HepG2 (cell line): ENCODE results near the gene VANGL2. TPM values are rescaled to one million over a fixed set of nuclear protein-coding genes. Genes with fewer than 3 reads are reported as not detected.

Source experiments
- ATAC-seq: fragments of 200-7000 bp; cut with Tn5 transposase; 3 replicates; pipeline ENCODE4 v1.9.1; 2020; ENCODE audit warnings: mild to moderate bottlenecking, moderate library complexity
- BruUV-seq: library from RNA; stranded (reverse); fragments of 400-500 nt; replicated peaks from 2 replicates; lab custom pipeline; 2021; lab: Mats Ljungman, UMichigan
- CTCF ChIA-PET: fragments of 300-600 bp; formaldehyde crosslinking; extraction: SDS; loops from one replicate; lab custom pipeline; 2021; ENCODE audit warnings: low total read pairs, inconsistent platforms, low intra/inter-chr PET ratio; lab: Yijun Ruan, JAX
- POLR2A ChIA-PET: fragments of 350-600 bp; sonication (Branson Sonifier 250); formaldehyde crosslinking; loops from one replicate; lab custom pipeline; 2020; ENCODE audit warnings: antibody characterized with exemption, inconsistent platforms; lab: Yijun Ruan, JAX
- DNase-seq: peaks from one replicate; pipeline ENCODE4 v3.0.0-alpha.2; 2015; ENCODE audit warnings: low spot score
- FAIRE-seq: peaks from 3 replicates; lab custom pipeline; 2011; peaks lifted over from hg19 to GRCh38; lab: Jason Lieb, UNC
- H2AFZ ChIP-seq: one replicate; pipeline ENCODE4 v1.6.1; 2011; ENCODE audit warnings: low read length, inconsistent platforms
- H3K27ac ChIP-seq: fragments of 300-600 bp; 3 replicates; pipeline ENCODE4 v1.8.0; 2011; ENCODE audit warnings: mixed run types, mild to moderate bottlenecking, mixed read lengths, low read length, inconsistent platforms; ENCODE audit not compliant: insufficient read depth; ENCODE audit errors: extremely low read length
- H3K27me3 ChIP-seq, 2 experiments: fragments of 200-600 bp in 1 of 2; 2 replicates in 1 of 2; 3 replicates in 1 of 2; pipeline versions ENCODE4 v1.6.0 to v1.8.0; 2011; ENCODE audit warnings: low read length in 2 of 2, mild to moderate bottlenecking in 2 of 2, moderate library complexity in 2 of 2, inconsistent platforms in 1 of 2; ENCODE audit not compliant: insufficient read depth in 2 of 2, control insufficient read depth in 1 of 2
- H3K36me3 ChIP-seq, 2 experiments: fragments of 200-600 bp in 1 of 2; replicated peaks in 1 of 2; 2 replicates in 1 of 2; 3 replicates in 1 of 2; pipeline versions ENCODE4 v1.5.1 to v1.8.0; 2011; ENCODE audit warnings: low read length in 2 of 2, inconsistent platforms in 1 of 2; ENCODE audit not compliant: insufficient read depth in 2 of 2, control insufficient read depth in 1 of 2
- H3K4me1 ChIP-seq: 2 replicates; pipeline ENCODE4 v1.5.1; 2012; ENCODE audit warnings: low read length, inconsistent platforms; ENCODE audit not compliant: insufficient read depth
- H3K4me2 ChIP-seq: 2 replicates; pipeline ENCODE4 v1.6.0; 2011; ENCODE audit warnings: low read depth, low read length, inconsistent platforms
- H3K4me3 ChIP-seq, 3 experiments: fragments of 200-600 bp in 1 of 3; sonication (generic), shearing (Covaris generic) in 1 of 3; replicated peaks in 1 of 3; 2 replicates each; pipeline ENCODE4 v1.5.1; 2011 to 2016; ENCODE audit warnings: low read length in 3 of 3, inconsistent platforms in 2 of 3, low read depth in 2 of 3, mild to moderate bottlenecking in 2 of 3, control low read depth in 1 of 3, mixed read lengths in 1 of 3; ENCODE audit not compliant: insufficient read depth in 1 of 3
- H3K79me2 ChIP-seq: one replicate; pipeline ENCODE4 v1.6.1; 2011; ENCODE audit warnings: low read length, inconsistent platforms; ENCODE audit not compliant: insufficient read depth
- H3K9ac ChIP-seq: 2 replicates; pipeline ENCODE4 v1.6.0; 2011; ENCODE audit warnings: mild to moderate bottlenecking, low read depth, low read length, inconsistent platforms; ENCODE audit not compliant: insufficient read depth
- H3K9me3 ChIP-seq: 2 replicates; pipeline ENCODE4 v1.5.1; 2012; ENCODE audit warnings: mild to moderate bottlenecking, low read length
- H4K20me1 ChIP-seq: 2 replicates; pipeline ENCODE4 v1.6.0; 2011; ENCODE audit warnings: inconsistent platforms, mild to moderate bottlenecking, low read length, moderate library complexity; ENCODE audit not compliant: insufficient read depth
- ATF7-NPFF ChIP-seq: sonication (generic); formaldehyde crosslinking; IDR thresholded peaks from 2 replicates; pipeline ENCODE4 v1.8.1; 2023; ENCODE audit warnings: mild to moderate bottlenecking, low read depth, missing genetic modification reagents, moderate library complexity
- EEA1 ChIP-seq: sonication (generic); formaldehyde crosslinking; IDR thresholded peaks from 2 replicates; pipeline ENCODE4 v1.5.1; 2020; ENCODE audit warnings: mild to moderate bottlenecking, missing genetic modification reagents, borderline replicate concordance
- FOSL2 ChIP-seq: sonication (generic); formaldehyde crosslinking; IDR thresholded peaks from 2 replicates; pipeline ENCODE4 v1.4.0; 2020; ENCODE audit warnings: missing genetic modification reagents
- FOXA3 ChIP-seq: IDR thresholded peaks from 2 replicates; pipeline ENCODE4 v1.6.1; 2016; ENCODE audit warnings: missing genetic modification reagents, missing compliant biosample characterization
- HOXA9 ChIP-seq: sonication (generic); formaldehyde crosslinking; IDR thresholded peaks from 2 replicates; pipeline ENCODE4 v1.8.1; 2022; ENCODE audit warnings: missing genetic modification reagents, mild to moderate bottlenecking, moderate library complexity, borderline replicate concordance
- KDM2A ChIP-seq: sonication (generic); formaldehyde crosslinking; IDR thresholded peaks from 2 replicates; pipeline ENCODE4 v1.4.0; 2020; ENCODE audit warnings: low read depth, missing genetic modification reagents, borderline replicate concordance
- KLF13 ChIP-seq: sonication (generic); formaldehyde crosslinking; IDR thresholded peaks from 2 replicates; pipeline ENCODE4 v1.4.0; 2020; ENCODE audit warnings: mild to moderate bottlenecking, missing genetic modification reagents
- NFIC ChIP-seq: IDR thresholded peaks from 2 replicates; pipeline ENCODE4 v1.6.1; 2012; ENCODE audit warnings: mild to moderate bottlenecking, low read length, inconsistent platforms
- SP4 ChIP-seq: sonication (generic); formaldehyde crosslinking; IDR thresholded peaks from 2 replicates; pipeline ENCODE4 v1.8.1; 2023; ENCODE audit warnings: mild to moderate bottlenecking, missing genetic modification reagents
- SRY ChIP-seq: sonication (generic); formaldehyde crosslinking; IDR thresholded peaks from 2 replicates; pipeline ENCODE4 v1.8.0; 2022; ENCODE audit warnings: mild to moderate bottlenecking, missing genetic modification reagents
- U2AF2 ChIP-seq: fragments of 200-400 bp; formaldehyde crosslinking; IDR thresholded peaks from 2 replicates; pipeline ENCODE4 v1.6.1; 2017; ENCODE audit warnings: low read depth, mild to moderate bottlenecking, low read length
- ZNF776 ChIP-seq: sonication (generic); formaldehyde crosslinking; IDR thresholded peaks from 2 replicates; pipeline ENCODE4 v1.4.0; 2020; ENCODE audit warnings: mild to moderate bottlenecking, missing genetic modification reagents
- ZNF790 ChIP-seq: sonication (generic); formaldehyde crosslinking; IDR thresholded peaks from 2 replicates; pipeline ENCODE4 v1.8.0; 2022; ENCODE audit warnings: missing genetic modification reagents, mild to moderate bottlenecking, borderline replicate concordance
- WGBS: methylation state at CpG from one replicate; pipeline ENCODE4 v1.1.6; 2017; ENCODE audit warnings: low lambda C conversion rate; 5-methylcytosine and 5-hydroxymethylcytosine counted together
- in situ Hi-C: cut with HindIII; loops from 2 replicates; pipeline ENCODE4 v1.10.0; 2017; ENCODE audit warnings: low pct_unique_long_range_greater_than_20kb; ENCODE audit not compliant: extremely low pct_ligation_motif_present
- intact Hi-C: fragments of 100-400 bp; cut with micrococcal nuclease; formaldehyde crosslinking; loops from one replicate; pipeline ENCODE4 v1.10.0; 2022; ENCODE audit not compliant: unreplicated experiment
- polyA plus RNA-seq, 8 experiments: library from polyadenylated mRNA; depleted of rRNA in 3 of 8; stranded (reverse) in 7 of 8; unstranded in 1 of 8; fragments of >200 nt; fragmentation: Illumina TruSeq in 4 of 8; extraction: Trizol in 4 of 8; gene quantifications; 2 replicates each; pipeline versions ENCODE4 v1.2.1 to v1.2.3, GENCODE V29; 2011 to 2016; ENCODE audit warnings: low read depth in 4 of 8, missing spikeins in 1 of 8, mixed read lengths in 1 of 8; ENCODE audit not compliant: insufficient read depth in 1 of 8
- total RNA-seq, 5 experiments: library from RNA; depleted of rRNA; stranded (reverse); fragments of >200 nt; fragmentation: Illumina TruSeq; extraction: Trizol; gene quantifications; 2 replicates each; pipeline ENCODE4 v1.2.3, GENCODE V29; 2016; ENCODE audit warnings: low read depth in 1 of 5
- TF ChIP-seq, protein P1 (sequence below): sonication (generic); formaldehyde crosslinking; IDR thresholded peaks from 2 replicates; pipeline ENCODE4 v1.5.1; 2020; ENCODE audit warnings: missing genetic modification reagents, mild to moderate bottlenecking, borderline replicate concordance
- TF ChIP-seq, protein P2 (sequence below): sonication (generic); formaldehyde crosslinking; IDR thresholded peaks from 2 replicates; pipeline ENCODE4 v1.4.0; 2020; ENCODE audit warnings: missing genetic modification reagents, borderline replicate concordance
- TF ChIP-seq, protein P3 (sequence below): IDR thresholded peaks from 2 replicates; pipeline ENCODE4 v1.6.1; 2012; ENCODE audit warnings: low read length, improper control_type of control experiment

The VANGL2 gene
- total and polyA plus RNA-seq, 2 of the 13 experiments (the other 11 are each of a cell fraction or from before 2014, with no cell fraction given), result 0.09 TPM; not detected in 1

DNA sequence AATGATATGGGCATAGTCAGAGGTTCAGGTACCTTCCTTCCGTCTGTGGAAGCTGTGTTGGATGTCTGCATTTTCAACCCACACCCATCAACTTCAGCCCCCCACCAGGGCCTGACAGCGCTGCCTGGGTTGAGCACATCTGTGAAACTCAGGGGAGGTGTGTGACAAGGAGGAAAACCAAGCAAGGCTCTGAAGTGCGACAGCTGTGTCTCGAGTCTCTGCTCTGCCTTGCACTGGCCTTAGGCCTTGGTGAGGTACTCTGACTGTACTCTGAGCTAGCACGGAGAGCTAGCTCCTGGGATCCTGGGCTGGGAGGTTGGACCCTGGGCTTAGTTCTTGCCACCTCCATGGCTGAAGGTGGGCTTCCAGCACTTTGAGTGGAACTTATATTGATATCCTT, 9.1 kb downstream of the VANGL2 start:
- ChIA-PET POLR2A (no interaction called here), CTCF (no interaction called here)
- DNase-seq, result no peak
- WGBS, result 7% methylated on average over 2 of the region's 5 CpGs
- Histone ChIP-seq H3K79me2 (no peaks in the 10 kb centered on the region), H3K4me2 (no peak overlapping the region), H4K20me1 (no peaks in the 10 kb centered on the region), H3K27me3 (peaks cover 1 to 38% of the 10 kb centered on the region in 2 experiments; a peak in 4 of 5 replicates), H3K27ac (no peak overlapping the region), H3K9ac (no peak overlapping the region), H3K9me3 (no peaks in the 10 kb centered on the region), H2AFZ (no peak overlapping the region), H3K36me3 (no peaks in the 10 kb centered on the region), H3K4me1 (no peaks in the 10 kb centered on the region), H3K4me3 (no peak overlapping the region)
- intact Hi-C loops, result no loop called here
- FAIRE-seq, result no peak
- in situ Hi-C loops, result no loop called here
- no peak; the same call in 2 of the 3 replicates for ATAC-seq
- BruUV-seq, result no TSS peak
- TF ChIP-seq KLF13 (CRISPR knock-in tag), result no peak
- no peak for TF ChIP-seq ATF7-NPFF
- TF ChIP-seq EEA1, result no peak
- no peak for TF ChIP-seq FOXA3 (CRISPR knock-in tag)
- TF ChIP-seq ZNF790 (CRISPR knock-in tag), result no peak
- no peak for TF ChIP-seq SRY (CRISPR knock-in tag)
- TF ChIP-seq KDM2A (CRISPR knock-in tag), result no peak
- TF ChIP-seq, protein P1, sequence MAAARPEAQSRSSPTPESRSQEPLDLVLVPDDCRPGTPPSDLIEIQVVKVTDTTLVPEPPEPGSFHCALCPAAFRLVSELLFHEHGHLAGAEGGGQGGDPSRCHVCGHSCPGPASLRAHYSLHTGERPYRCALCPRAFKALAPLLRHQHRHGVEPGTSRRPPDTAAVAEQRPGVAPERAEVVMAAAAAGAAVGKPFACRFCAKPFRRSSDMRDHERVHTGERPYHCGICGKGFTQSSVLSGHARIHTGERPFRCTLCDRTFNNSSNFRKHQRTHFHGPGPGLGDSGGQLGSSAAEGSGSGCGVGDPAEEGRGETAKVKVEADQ (CRISPR knock-in tag), result no peak
- TF ChIP-seq FOSL2, result no peak
- no peak for TF ChIP-seq U2AF2
- TF ChIP-seq, protein P2, sequence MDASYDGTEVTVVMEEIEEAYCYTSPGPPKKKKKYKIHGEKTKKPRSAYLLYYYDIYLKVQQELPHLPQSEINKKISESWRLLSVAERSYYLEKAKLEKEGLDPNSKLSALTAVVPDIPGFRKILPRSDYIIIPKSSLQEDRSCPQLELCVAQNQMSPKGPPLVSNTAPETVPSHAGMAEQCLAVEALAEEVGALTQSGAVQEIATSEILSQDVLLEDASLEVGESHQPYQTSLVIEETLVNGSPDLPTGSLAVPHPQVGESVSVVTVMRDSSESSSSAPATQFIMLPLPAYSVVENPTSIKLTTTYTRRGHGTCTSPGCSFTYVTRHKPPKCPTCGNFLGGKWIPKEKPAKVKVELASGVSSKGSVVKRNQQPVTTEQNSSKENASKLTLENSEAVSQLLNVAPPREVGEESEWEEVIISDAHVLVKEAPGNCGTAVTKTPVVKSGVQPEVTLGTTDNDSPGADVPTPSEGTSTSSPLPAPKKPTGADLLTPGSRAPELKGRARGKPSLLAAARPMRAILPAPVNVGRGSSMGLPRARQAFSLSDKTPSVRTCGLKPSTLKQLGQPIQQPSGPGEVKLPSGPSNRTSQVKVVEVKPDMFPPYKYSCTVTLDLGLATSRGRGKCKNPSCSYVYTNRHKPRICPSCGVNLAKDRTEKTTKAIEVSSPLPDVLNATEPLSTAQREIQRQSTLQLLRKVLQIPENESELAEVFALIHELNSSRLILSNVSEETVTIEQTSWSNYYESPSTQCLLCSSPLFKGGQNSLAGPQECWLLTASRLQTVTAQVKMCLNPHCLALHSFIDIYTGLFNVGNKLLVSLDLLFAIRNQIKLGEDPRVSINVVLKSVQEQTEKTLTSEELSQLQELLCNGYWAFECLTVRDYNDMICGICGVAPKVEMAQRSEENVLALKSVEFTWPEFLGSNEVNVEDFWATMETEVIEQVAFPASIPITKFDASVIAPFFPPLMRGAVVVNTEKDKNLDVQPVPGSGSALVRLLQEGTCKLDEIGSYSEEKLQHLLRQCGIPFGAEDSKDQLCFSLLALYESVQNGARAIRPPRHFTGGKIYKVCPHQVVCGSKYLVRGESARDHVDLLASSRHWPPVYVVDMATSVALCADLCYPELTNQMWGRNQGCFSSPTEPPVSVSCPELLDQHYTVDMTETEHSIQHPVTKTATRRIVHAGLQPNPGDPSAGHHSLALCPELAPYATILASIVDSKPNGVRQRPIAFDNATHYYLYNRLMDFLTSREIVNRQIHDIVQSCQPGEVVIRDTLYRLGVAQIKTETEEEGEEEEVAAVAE, result no peak
- TF ChIP-seq HOXA9 (CRISPR knock-in tag), result no peak
- TF ChIP-seq, protein P3, sequence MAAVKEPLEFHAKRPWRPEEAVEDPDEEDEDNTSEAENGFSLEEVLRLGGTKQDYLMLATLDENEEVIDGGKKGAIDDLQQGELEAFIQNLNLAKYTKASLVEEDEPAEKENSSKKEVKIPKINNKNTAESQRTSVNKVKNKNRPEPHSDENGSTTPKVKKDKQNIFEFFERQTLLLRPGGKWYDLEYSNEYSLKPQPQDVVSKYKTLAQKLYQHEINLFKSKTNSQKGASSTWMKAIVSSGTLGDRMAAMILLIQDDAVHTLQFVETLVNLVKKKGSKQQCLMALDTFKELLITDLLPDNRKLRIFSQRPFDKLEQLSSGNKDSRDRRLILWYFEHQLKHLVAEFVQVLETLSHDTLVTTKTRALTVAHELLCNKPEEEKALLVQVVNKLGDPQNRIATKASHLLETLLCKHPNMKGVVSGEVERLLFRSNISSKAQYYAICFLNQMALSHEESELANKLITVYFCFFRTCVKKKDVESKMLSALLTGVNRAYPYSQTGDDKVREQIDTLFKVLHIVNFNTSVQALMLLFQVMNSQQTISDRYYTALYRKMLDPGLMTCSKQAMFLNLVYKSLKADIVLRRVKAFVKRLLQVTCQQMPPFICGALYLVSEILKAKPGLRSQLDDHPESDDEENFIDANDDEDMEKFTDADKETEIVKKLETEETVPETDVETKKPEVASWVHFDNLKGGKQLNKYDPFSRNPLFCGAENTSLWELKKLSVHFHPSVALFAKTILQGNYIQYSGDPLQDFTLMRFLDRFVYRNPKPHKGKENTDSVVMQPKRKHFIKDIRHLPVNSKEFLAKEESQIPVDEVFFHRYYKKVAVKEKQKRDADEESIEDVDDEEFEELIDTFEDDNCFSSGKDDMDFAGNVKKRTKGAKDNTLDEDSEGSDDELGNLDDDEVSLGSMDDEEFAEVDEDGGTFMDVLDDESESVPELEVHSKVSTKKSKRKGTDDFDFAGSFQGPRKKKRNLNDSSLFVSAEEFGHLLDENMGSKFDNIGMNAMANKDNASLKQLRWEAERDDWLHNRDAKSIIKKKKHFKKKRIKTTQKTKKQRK, result no peak
- no peak for TF ChIP-seq ZNF776 (CRISPR knock-in tag)
- TF ChIP-seq SP4, result no peak
- TF ChIP-seq NFIC, result no peak
